Measurements from ENCODE around the gene TP53AIP1.

GRCh38 chr11:128889657-128890213, 52.9 kb downstream of the TP53AIP1 start:
- no peak for TF ChIP-seq ZNF274 (IDR thresholded peaks at IDR 0.05; ENCODE audit: low read depth, low read length)
- no peak for TF ChIP-seq YY1 (IDR thresholded peaks at IDR 0.05; ENCODE audit: insufficient read depth, insufficient read length)

Measured in NT2/D1 (cell line).